Cardiac muscle cell (in vitro differentiated cells and primary cell): ENCODE data around the gene SMC6. TPM values are rescaled to one million over a fixed set of nuclear protein-coding genes. Genes with fewer than 3 reads are reported as not detected.

Source experiments
- DNase-seq, 2 donors: peaks; one replicate each; pipeline versions ENCODE4 v3.0.0 to v3.0.0-alpha.2; 2010 to 2017; ENCODE audit warnings: low read depth in 1 of 2, low spot score in 1 of 2
- H3K27ac ChIP-seq: fragments of 200-600 bp; sonication (generic); 2 replicates; pipeline ENCODE4 v1.5.1; 2016
- H3K27me3 ChIP-seq: fragments of 200-600 bp; sonication (generic); 2 replicates; pipeline ENCODE4 v1.6.0; 2016; ENCODE audit warnings: control low read depth
- H3K36me3 ChIP-seq: fragments of 200-600 bp; sonication (generic); 2 replicates; pipeline ENCODE4 v1.5.1; 2016; ENCODE audit warnings: control low read depth
- H3K4me1 ChIP-seq: fragments of 200-600 bp; sonication (generic); 2 replicates; pipeline ENCODE4 v1.8.1; 2017; ENCODE audit warnings: low read depth, mild to moderate bottlenecking, mixed run types
- H3K4me3 ChIP-seq: fragments of 200-600 bp; sonication (generic); 2 replicates; pipeline ENCODE4 v1.5.1; 2016; ENCODE audit warnings: mild to moderate bottlenecking
- H3K9me3 ChIP-seq: fragments of 200-600 bp; sonication (generic); 2 replicates; pipeline ENCODE4 v1.5.1; 2017; ENCODE audit warnings: low read depth, mild to moderate bottlenecking, control low read depth
- CTCF ChIP-seq: IDR thresholded peaks from 2 replicates; pipeline ENCODE4 v1.5.1; 2012; ENCODE audit warnings: low read depth, mild to moderate bottlenecking, low read length
- polyA plus RNA-seq: library from polyadenylated mRNA; unstranded; fragments of >200 nt; fragmentation: Nextera tagmentation; extraction: Ambion mirVana; gene quantifications from 2 replicates; pipeline ENCODE4 v1.2.1, GENCODE V29; 2016
- total RNA-seq: library from RNA; depleted of rRNA; stranded (reverse); fragments of >200 nt; gene quantifications from 2 replicates; pipeline ENCODE4 v1.2.3, GENCODE V29; 2016

SMC6 gene
- total RNA-seq (7.8 and 19.2 TPM in 2 replicates), polyA plus RNA-seq (13.1 and 17.4 TPM in 2 replicates)

- peak; percentile 91 to 93 for DNase-seq
- no peak for TF ChIP-seq CTCF
- Histone ChIP-seq H3K4me1 (peaks cover 13% of the 10 kb centered on the region), H3K27ac (peak within 1 kb of the TSS; percentile 99), H3K27me3 (no peaks in the 10 kb centered on the region), H3K9me3 (no peaks in the 10 kb centered on the region), H3K4me3 (peak within 1 kb of the TSS; percentile 60), H3K36me3 (no peaks in the 10 kb centered on the region)
These were observed at the start of gene SMC6, which contains the start of gene GEN1 for GRCh38 chr2:17753803-17754663. Gene SMC6, minus strand, starts transcription at chr2:17753810. Its CDS starts 7,864 bp downstream, at chr2:17745946. Gene GEN1, plus strand, starts transcription at chr2:17754138. Its CDS starts 5,806 bp downstream, at chr2:17759944.

- TF ChIP-seq CTCF = no peak
- H3K4me3 ChIP-seq = no peak overlapping the region
These were observed 47.3 kb upstream of the SMC6 start for GRCh38 chr2:17800693-17801458.

GRCh38 chr2:17800219-17800618 lies 46.6 kb upstream of the SMC6 start:
- no peak overlapping the region for H3K4me3 ChIP-seq
- H3K4me1 ChIP-seq = no peaks in the 10 kb centered on the region
- no peaks in the 10 kb centered on the region for H3K36me3 ChIP-seq
- DNase-seq = peak in 1 of 2 donors; percentile 62
- no peaks in the 10 kb centered on the region for H3K27me3 ChIP-seq
- H3K9me3 ChIP-seq = no peaks in the 10 kb centered on the region
- TF ChIP-seq CTCF = no peak
- no peak overlapping the region for H3K27ac ChIP-seq

More at GRCh38 chr2:17800693-17801458, 47.3 kb upstream of the SMC6 start:
- Histone ChIP-seq H3K9me3 (no peaks in the 10 kb centered on the region), H3K4me1 (no peaks in the 10 kb centered on the region), H3K36me3 (no peaks in the 10 kb centered on the region), H3K27ac (no peak overlapping the region), H3K27me3 (no peaks in the 10 kb centered on the region)
- no peak for DNase-seq

- TF ChIP-seq CTCF = no peak
- DNase-seq = no peak
- Histone ChIP-seq H3K27me3 (no peaks in the 10 kb centered on the region), H3K27ac (no peak overlapping the region), H3K4me3 (no peak overlapping the region), H3K36me3 (no peaks in the 10 kb centered on the region), H3K4me1 (no peaks in the 10 kb centered on the region), H3K9me3 (no peaks in the 10 kb centered on the region)
These were observed 45.9 kb upstream of the SMC6 start for GRCh38 chr2:17799301-17800120.

GRCh38 chr2:17798338-17798737 lies 44.7 kb upstream of the SMC6 start:
- Histone ChIP-seq H3K9me3 (no peaks in the 10 kb centered on the region), H3K27me3 (no peaks in the 10 kb centered on the region), H3K4me3 (no peak overlapping the region), H3K4me1 (no peaks in the 10 kb centered on the region), H3K27ac (no peak overlapping the region), H3K36me3 (no peaks in the 10 kb centered on the region)
- no peak for DNase-seq
- no peak for TF ChIP-seq CTCF
